ENCODE measurements around the gene USP13.
A peak's percentile ranks its signal among the peaks of the same experiment; 100 is the strongest.

Gene USP13

GRCh38 chr3:179706233-179706632 is 53.4 kb downstream of the USP13 start:
- peak; percentile 73 for DNase-seq (ENCODE audit: low read depth)
- TF ChIP-seq, protein P1, sequence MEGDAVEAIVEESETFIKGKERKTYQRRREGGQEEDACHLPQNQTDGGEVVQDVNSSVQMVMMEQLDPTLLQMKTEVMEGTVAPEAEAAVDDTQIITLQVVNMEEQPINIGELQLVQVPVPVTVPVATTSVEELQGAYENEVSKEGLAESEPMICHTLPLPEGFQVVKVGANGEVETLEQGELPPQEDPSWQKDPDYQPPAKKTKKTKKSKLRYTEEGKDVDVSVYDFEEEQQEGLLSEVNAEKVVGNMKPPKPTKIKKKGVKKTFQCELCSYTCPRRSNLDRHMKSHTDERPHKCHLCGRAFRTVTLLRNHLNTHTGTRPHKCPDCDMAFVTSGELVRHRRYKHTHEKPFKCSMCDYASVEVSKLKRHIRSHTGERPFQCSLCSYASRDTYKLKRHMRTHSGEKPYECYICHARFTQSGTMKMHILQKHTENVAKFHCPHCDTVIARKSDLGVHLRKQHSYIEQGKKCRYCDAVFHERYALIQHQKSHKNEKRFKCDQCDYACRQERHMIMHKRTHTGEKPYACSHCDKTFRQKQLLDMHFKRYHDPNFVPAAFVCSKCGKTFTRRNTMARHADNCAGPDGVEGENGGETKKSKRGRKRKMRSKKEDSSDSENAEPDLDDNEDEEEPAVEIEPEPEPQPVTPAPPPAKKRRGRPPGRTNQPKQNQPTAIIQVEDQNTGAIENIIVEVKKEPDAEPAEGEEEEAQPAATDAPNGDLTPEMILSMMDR (conservative IDR thresholded peaks at IDR 0.05; ENCODE audit: low read length) = no peak
- H3K4me3 ChIP-seq (ENCODE audit: low read length) = no peak overlapping the region

- TF ChIP-seq, protein P1 (conservative IDR thresholded peaks at IDR 0.05; ENCODE audit: low read length) = no peak
- no peak overlapping the region for H3K4me3 ChIP-seq (ENCODE audit: low read length)
- DNase-seq (ENCODE audit: low read depth) = no peak
Observed at GRCh38 chr3:179710079-179710478, 57.2 kb downstream of the USP13 start.

DNA sequence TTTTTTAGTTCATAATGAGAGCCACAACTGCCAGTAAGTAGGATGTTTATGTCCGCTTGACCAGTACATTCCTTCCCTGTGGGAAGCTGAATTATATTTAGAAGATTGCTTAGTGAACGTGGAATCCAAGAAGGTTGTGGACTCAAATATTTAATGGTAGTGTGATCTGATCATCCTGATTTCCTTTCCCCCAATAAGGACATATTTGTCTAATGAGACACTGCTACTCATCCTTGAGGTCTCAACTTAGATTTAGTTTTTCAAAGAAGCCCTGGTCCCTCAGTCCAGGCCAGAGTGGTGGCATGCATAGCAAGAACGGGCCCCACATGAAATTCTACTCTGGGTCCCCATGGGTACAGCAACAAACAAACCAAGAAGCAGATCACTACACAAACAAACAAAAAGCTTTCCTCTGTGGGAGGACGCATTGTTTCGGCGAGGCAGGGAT is 60.8 kb downstream of the USP13 start:
- TF ChIP-seq, protein P1 (conservative IDR thresholded peaks at IDR 0.05; ENCODE audit: low read length) = no peak
- DNase-seq (ENCODE audit: low read depth) = peak; percentile 81

DNA sequence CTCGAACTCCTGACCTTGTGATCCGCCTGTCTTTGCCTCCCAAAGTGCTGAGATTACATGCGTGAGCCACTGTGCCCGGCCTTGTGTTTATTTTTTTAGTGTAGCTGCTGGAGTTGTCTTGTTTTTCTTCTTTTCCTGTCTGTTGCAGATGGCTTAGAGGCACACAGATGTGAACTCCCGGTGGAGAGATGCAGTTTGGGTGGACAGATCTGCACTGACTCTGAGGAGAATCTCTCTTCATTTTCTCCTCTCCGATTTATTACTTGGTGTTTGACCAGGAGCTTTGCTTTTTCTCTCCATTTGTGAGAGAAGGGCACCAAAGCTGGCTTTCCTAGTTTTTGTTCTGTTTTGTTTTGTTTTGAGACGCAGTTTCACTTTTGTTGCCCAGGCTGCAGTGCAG is 62.7 kb downstream of the USP13 start:
- H3K4me3 ChIP-seq (ENCODE audit: low read length) = no peak overlapping the region
- TF ChIP-seq, protein P1 (conservative IDR thresholded peaks at IDR 0.05; ENCODE audit: low read length) = no peak
- DNase-seq (ENCODE audit: low read depth) = peak; percentile 9

More for the DNA sequence above, 60.8 kb downstream of the USP13 start:
- no peak overlapping the region for H3K4me3 ChIP-seq (ENCODE audit: low read length)

DNA sequence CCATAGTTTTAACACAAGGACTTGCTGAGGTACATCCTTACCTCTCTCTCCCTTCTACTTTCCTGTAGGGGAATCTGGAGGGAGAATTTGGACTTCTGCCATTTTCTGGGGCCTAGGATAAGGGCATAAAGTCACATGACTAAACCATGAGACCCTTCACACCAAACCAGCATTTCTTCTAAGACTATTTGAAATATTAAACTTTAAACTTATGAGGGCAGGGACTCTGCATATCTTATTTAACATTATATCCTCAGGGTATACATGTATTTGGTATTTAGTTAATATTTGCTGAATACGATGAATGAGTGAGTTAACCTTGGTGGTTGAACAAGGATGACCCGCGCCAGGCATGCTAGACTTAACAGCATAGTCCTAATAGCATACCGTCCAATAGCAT is 63.4 kb downstream of the USP13 start:
- DNase-seq (ENCODE audit: low read depth) = no peak
- TF ChIP-seq, protein P1 (conservative IDR thresholded peaks at IDR 0.05; ENCODE audit: low read length) = no peak
- H3K4me3 ChIP-seq (ENCODE audit: low read length) = no peak overlapping the region

DNA sequence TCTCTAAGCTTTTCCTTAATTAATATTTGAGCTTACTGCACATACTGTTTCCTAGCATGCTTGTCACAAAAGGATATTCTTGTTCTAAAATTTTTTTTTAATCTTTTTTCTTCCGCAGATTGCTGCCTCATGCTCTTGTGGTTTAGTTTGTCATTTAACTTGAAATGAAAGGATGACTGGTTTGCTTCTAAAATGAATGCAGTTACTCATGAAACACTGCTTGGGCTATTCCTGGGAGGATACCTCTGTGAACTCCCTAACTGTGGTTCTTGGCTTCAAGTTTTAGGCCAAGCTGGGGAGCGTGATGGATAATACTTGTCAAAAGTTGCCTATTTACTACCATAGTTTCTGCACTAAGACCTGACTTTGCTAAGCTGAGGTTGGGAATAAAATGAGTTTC is 64.0 kb downstream of the USP13 start:
- no peak overlapping the region for H3K4me3 ChIP-seq (ENCODE audit: low read length)
- TF ChIP-seq, protein P1 (conservative IDR thresholded peaks at IDR 0.05; ENCODE audit: low read length) = no peak
- peak; percentile 90 for DNase-seq (ENCODE audit: low read depth)

- no peak for DNase-seq (ENCODE audit: low read depth)
- TF ChIP-seq, protein P1 (conservative IDR thresholded peaks at IDR 0.05; ENCODE audit: low read length) = no peak
- H3K4me3 ChIP-seq (ENCODE audit: low read length) = no peak overlapping the region
Observed at GRCh38 chr3:179717219-179717618, 64.4 kb downstream of the USP13 start.
